Fibroblast of skin of back (primary cell): ENCODE data around the gene EVC2.

Experiments used
- DNase-seq: peaks from one replicate; pipeline ENCODE4 v3.0.0-alpha.2; 2013

Gene EVC2

GRCh38 chr4:5712931-5713330, 4.6 kb upstream of the EVC2 start:
- no peak for DNase-seq

GRCh38 chr4:5712517-5712916, 4.2 kb upstream of the EVC2 start:
- DNase-seq, result peak; percentile 58

GRCh38 chr4:5711479-5712184, 3.3 kb upstream of the EVC2 start:
- peak; percentile 73 for DNase-seq

GRCh38 chr4:5710961-5711478, 2.7 kb upstream of the EVC2 start, which contains the start of gene EVC:
TSS of gene EVC (plus strand) at chr4:5711201. CDS start at chr4:5711381, 180 bp downstream.
- peak; percentile 88 for DNase-seq

GRCh38 chr4:5710065-5710960, 2.0 kb upstream of the EVC2 start:
- peak; percentile 48 for DNase-seq

- no peak for DNase-seq
Observed at GRCh38 chr4:5709207-5709575, 832 bp upstream of the EVC2 start.

- peak; percentile 13 for DNase-seq
Observed at GRCh38 chr4:5707778-5708448, 446 bp downstream of the EVC2 start.

GRCh38 chr4:5707366-5707765, 993 bp downstream of the EVC2 start:
- DNase-seq, result no peak

- DNase-seq, result no peak
Observed at GRCh38 chr4:5706486-5707290, 1.7 kb downstream of the EVC2 start.

GRCh38 chr4:5705647-5706320, 2.6 kb downstream of the EVC2 start:
- DNase-seq, result no peak

- DNase-seq, result no peak
Observed at GRCh38 chr4:5704276-5704675, 4.1 kb downstream of the EVC2 start.

- no peak for DNase-seq
Observed at GRCh38 chr4:5703831-5704230, 4.5 kb downstream of the EVC2 start.

- DNase-seq, result no peak
Observed at GRCh38 chr4:5701971-5702370, 6.4 kb downstream of the EVC2 start.

- DNase-seq, result no peak
Observed at GRCh38 chr4:5700459-5700858, 7.9 kb downstream of the EVC2 start.

GRCh38 chr4:5696341-5696740, 12.0 kb downstream of the EVC2 start:
- no peak for DNase-seq

- no peak for DNase-seq
Observed at GRCh38 chr4:5693871-5694270, 14.5 kb downstream of the EVC2 start.

- DNase-seq, result no peak
Observed at GRCh38 chr4:5691491-5692132, 16.7 kb downstream of the EVC2 start.

- DNase-seq, result no peak
Observed at GRCh38 chr4:5689065-5689464, 19.3 kb downstream of the EVC2 start.

- DNase-seq, result no peak
Observed at GRCh38 chr4:5686338-5686737, 22.0 kb downstream of the EVC2 start.

- DNase-seq, result no peak
Observed at GRCh38 chr4:5685296-5685695, 23.1 kb downstream of the EVC2 start.

- DNase-seq, result no peak
Observed at GRCh38 chr4:5683566-5683965, 24.8 kb downstream of the EVC2 start.
